Spleen (tissue), 7 donors: Measurements from ENCODE around the gene PRR16.
"Not testable (repeated sequence)": the region's sequence is repeated elsewhere in the genome, so short reads cannot be mapped to it uniquely, and the experiment has no call there.

Source experiments
- POLR2AphosphoS5 ChIP-seq, 3 donors: sonication (generic); formaldehyde crosslinking; IDR thresholded peaks; one replicate each; pipeline ENCODE4 v1.5.1; 2017; ENCODE audit warnings: antibody characterized with exemption in 3 of 3
- TF ChIP-seq, protein P1 (sequence below), 11 experiments: fragments of 200-600 bp in 7 of 11; fragments of 450-650 bp in 4 of 11; sonication (generic) in 4 of 11; IDR thresholded peaks in 8 of 11; conservative IDR thresholded peaks in 3 of 11; 1 replicate in 7 of 11; 2 replicates in 4 of 11; pipeline versions ENCODE4 v1.4.0 to v1.8.0; 2016 to 2021; ENCODE audit warnings: antibody characterized with exemption in 11 of 11, inconsistent platforms in 4 of 11, mild to moderate bottlenecking in 1 of 11
- donor health status: DM: no; HTN: no; CAD: no; lungs with moderate emphysema.
- donor health status: DM: no; HTN: no; CAD: no.
- donor health status: DM: no; HTN: no; CAD: no.

DNA sequence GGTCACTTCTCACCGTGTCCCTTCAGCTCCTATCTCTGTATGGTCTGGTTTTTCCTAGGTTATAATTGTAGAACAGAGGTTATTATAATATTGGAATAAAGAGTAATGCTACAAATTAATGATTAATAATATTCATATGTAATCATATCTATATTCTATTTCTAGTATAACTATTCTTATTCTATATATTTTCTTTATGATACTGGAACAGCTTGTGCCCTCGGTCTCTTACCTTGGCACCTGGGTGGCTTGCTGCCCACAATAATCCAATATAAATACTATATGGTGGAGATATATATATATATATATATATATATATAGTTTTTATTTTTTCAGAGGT lies 5.6 kb upstream of the PRR16 start:
- TF ChIP-seq, protein P1, sequence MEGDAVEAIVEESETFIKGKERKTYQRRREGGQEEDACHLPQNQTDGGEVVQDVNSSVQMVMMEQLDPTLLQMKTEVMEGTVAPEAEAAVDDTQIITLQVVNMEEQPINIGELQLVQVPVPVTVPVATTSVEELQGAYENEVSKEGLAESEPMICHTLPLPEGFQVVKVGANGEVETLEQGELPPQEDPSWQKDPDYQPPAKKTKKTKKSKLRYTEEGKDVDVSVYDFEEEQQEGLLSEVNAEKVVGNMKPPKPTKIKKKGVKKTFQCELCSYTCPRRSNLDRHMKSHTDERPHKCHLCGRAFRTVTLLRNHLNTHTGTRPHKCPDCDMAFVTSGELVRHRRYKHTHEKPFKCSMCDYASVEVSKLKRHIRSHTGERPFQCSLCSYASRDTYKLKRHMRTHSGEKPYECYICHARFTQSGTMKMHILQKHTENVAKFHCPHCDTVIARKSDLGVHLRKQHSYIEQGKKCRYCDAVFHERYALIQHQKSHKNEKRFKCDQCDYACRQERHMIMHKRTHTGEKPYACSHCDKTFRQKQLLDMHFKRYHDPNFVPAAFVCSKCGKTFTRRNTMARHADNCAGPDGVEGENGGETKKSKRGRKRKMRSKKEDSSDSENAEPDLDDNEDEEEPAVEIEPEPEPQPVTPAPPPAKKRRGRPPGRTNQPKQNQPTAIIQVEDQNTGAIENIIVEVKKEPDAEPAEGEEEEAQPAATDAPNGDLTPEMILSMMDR (IDR thresholded peaks at IDR 0.05 in 8 of 11, conservative IDR thresholded peaks at IDR 0.05 in 3 of 11) = peak in 3 of 11 experiments; percentile 6 to 10 (median 6)
- TF ChIP-seq POLR2AphosphoS5 (IDR thresholded peaks at IDR 0.05) = not testable (repeated sequence)
